NCI-H82 (cell line): ENCODE measurements around the gene ZNF618.

Experiments used
- DNase-seq: peaks from one replicate; lab custom pipeline; 2025; lab: John Stamatoyannopoulos, UW

Gene ZNF618

GRCh38 chr9:113876151-113876992 is at the start of gene ZNF618:
Gene ZNF618 (plus strand): TSS chr9:113876309. CDS start chr9:113876381, 72 bp downstream.
- DNase-seq, result peak; percentile 56

GRCh38 chr9:113828221-113828620 is 47.9 kb upstream of the ZNF618 start:
- DNase-seq, result no peak

- DNase-seq, result no peak
Measured at GRCh38 chr9:113837334-113837733, 38.8 kb upstream of the ZNF618 start.

- no peak for DNase-seq
Measured at GRCh38 chr9:113842086-113842485, 34.0 kb upstream of the ZNF618 start.

- no peak for DNase-seq
Measured at GRCh38 chr9:113844466-113844865, 31.6 kb upstream of the ZNF618 start.

- no peak for DNase-seq
Measured at GRCh38 chr9:113851359-113851758, 24.8 kb upstream of the ZNF618 start.

GRCh38 chr9:113851873-113852272 is 24.2 kb upstream of the ZNF618 start:
- DNase-seq, result no peak

- peak; percentile 60 for DNase-seq
Measured at GRCh38 chr9:113853333-113853732, 22.8 kb upstream of the ZNF618 start.

GRCh38 chr9:113854310-113854709 is 21.8 kb upstream of the ZNF618 start:
- DNase-seq, result no peak

- DNase-seq, result no peak
Measured at GRCh38 chr9:113857875-113858274, 18.2 kb upstream of the ZNF618 start.

GRCh38 chr9:113858282-113858681 is 17.8 kb upstream of the ZNF618 start:
- no peak for DNase-seq

GRCh38 chr9:113863345-113863744 is 12.8 kb upstream of the ZNF618 start:
- no peak for DNase-seq

GRCh38 chr9:113868501-113868900 is 7.6 kb upstream of the ZNF618 start:
- no peak for DNase-seq

- DNase-seq, result no peak
Measured at GRCh38 chr9:113872485-113873143, 3.5 kb upstream of the ZNF618 start.

- no peak for DNase-seq
Measured at GRCh38 chr9:113873446-113873845, 2.7 kb upstream of the ZNF618 start.

GRCh38 chr9:113873926-113874325 is 2.2 kb upstream of the ZNF618 start:
- DNase-seq, result no peak

- peak; percentile 43 for DNase-seq
Measured at GRCh38 chr9:113875459-113876150, 504 bp upstream of the ZNF618 start.

GRCh38 chr9:113876993-113877368 is 872 bp downstream of the ZNF618 start:
- DNase-seq, result no peak

- no peak for DNase-seq
Measured at GRCh38 chr9:113879318-113879717, 3.2 kb downstream of the ZNF618 start.

- no peak for DNase-seq
Measured at GRCh38 chr9:113879911-113880310, 3.8 kb downstream of the ZNF618 start.

- no peak for DNase-seq
Measured at GRCh38 chr9:113882181-113882580, 6.1 kb downstream of the ZNF618 start.

- DNase-seq, result no peak
Measured at GRCh38 chr9:113882636-113883164, 6.6 kb downstream of the ZNF618 start.
